Activated CD4-positive, alpha-beta T cell treated with anti-CD3 and anti-CD28 coated beads, Interleukin-2, Interleukin-4, amounts not matched to agents 100 ng/mL and 50 ng/mL, durations not matched to agents 16 hours and 8 hours (primary cell): ENCODE data around the gene NPW.

Source experiments
- DNase-seq: peaks from one replicate; pipeline ENCODE4 v3.0.0-alpha.2; 2020; ENCODE audit warnings: low spot score

NPW gene

GRCh38 chr16:2019518-2019920 is at the start of gene NPW:
NPW (plus strand) TSS chr16:2019785.
- no peak for DNase-seq

DNA sequence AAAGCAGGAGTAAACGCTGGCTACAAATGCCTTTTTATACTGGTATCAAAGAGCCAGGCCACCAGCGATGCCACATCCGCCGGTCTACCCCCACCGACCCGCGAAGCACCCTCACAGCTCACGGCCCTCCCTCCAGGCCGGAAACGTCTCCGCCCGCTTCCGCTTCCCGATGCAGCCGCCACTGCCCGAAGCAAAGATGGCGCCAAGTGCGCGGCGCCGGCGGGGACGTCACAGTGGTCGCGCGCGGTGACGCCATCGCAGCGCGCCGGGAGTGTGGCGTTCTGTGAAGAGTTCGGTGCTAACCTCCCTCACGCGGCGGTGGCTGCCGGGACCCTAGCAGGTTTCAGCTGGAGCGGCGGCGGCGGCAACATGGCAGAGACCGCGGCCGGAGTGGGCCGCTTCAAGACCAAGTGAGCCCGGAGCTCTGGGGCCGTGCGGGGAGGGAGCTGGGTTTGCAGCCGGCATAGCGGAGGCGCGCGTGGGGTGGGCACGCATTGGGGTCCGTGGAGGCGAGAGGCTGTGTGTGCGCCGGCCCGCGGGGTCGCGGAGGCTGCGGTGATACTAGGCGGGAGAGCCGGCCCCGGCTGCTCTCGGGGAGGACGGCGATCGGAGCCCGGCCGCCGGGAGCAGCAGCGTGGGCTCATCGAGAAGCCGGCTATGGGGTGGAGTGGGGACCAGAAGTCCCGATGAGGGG is 47.6 kb upstream of the NPW start, which contains the start of gene TBL3:
Gene TBL3 (plus strand): TSS at position 258 of the 694 bp plus-strand sequence. CDS start 112 bp downstream, at position 370.
- DNase-seq: peak; percentile 97

DNA sequence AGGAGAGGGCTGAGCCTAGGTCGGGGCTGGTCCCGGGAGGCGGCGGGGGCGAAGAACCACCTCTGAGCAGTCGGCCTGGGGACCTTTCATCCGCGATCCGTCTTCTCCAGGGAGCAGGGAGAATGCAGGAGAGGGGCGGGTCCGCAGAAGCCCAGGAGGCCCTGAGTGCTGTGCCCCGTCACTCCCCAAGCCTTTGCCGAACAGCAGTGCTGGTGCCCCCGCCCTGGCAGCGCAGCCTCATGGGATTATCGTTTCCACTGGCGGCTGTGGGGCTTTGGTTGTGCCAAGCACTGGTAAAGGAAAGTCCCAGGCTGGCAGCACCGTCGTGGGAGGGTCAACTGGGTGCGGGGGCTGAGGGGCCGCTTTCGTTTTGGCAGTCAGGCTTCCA is 47.1 kb upstream of the NPW start:
- DNase-seq: no peak

DNA sequence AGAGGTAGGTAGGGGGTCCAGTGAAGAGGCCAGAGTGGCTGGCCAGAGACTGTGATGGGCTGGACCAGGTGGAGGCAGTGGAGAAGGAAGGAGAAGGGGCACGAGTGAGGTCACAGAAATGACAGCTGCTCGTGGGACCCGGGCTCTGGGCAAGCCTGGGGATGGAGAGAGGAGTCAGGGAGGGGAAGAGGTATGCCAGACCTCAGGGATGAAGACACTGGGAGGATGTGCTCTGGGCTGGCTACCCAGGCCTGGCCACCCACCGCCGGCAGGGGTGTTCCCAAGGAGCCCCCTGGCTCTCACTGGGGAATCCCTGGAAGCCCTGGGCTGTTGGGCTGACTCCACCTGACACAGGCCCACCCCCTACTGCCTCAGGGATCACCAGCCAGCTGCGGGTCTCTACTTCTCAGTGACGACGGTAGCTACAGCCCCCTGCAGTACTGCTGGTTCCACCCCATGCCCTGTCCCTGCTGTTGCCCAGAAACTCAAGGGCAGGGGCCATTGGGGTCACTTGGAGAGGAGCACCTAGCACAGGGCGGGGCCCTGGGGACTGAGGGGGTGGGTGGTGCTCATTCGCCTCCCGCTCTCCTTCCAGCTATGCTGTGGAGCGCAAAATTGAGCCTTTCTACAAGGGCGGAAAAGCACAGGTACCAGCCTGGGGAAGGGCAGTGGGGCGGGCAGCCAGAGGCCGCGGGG is 46.0 kb upstream of the NPW start:
- DNase-seq: no peak

DNA sequence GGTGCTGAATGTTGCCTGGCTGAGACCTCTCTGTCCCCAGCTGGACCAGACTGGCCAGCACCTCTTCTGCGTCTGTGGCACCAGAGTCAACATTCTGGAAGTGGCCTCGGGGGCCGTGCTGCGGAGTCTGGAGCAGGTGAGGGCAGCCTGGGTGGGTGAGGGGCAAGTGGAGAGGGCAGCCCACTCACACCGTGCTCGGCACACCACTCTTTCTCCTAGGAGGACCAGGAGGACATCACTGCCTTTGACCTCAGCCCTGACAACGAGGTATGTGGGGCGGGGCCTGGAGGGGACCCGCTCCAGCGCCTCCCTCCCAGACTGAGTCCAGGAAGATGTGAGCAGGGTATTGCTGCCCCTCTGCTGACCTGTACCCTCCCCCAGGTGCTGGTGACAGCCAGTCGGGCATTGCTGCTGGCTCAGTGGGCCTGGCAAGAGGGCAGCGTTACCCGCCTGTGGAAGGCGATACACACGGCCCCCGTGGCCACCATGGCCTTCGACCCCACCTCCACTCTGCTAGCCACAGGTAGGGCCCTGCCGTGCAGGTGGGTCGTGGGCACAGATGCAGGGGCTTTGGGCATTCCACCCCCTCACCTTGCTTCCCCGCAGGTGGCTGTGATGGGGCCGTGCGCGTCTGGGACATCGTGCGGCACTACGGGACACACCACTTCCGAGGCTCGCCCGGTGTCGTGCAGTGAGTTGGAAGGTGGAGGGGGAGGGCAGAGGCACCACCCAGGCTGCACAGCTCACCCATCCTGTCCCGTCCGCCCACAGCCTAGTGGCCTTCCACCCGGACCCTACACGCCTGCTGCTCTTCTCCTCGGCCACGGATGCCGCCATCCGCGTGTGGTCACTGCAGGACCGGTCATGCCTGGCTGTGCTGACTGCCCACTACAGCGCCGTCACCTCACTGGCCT is 45.2 kb upstream of the NPW start:
- DNase-seq: no peak

GRCh38 chr16:1975432-1976215 is 44.0 kb upstream of the NPW start:
- no peak for DNase-seq

DNA sequence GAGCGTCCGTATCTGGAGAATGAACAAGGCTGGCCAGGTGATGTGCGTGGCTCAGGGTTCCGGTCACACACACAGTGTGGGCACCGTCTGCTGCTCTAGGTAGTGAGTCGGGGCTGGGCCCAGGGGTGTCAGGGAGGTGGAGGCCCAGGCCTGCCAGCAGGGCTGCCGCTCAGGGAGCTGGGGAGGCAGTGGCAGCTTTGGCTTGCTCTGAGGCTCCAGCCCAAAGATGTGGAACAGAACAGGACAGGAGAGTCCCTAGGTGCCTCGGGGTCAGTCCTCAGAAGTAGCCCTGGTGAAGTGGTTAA is 43.4 kb upstream of the NPW start:
- no peak for DNase-seq

- no peak for DNase-seq
Observed at GRCh38 chr16:1976951-1977874, 42.4 kb upstream of the NPW start.

GRCh38 chr16:1977875-1978268 is 41.7 kb upstream of the NPW start:
- no peak for DNase-seq

GRCh38 chr16:1978476-1979120 is 41.0 kb upstream of the NPW start:
- DNase-seq: no peak

GRCh38 chr16:1979271-1980029 is 40.1 kb upstream of the NPW start:
- no peak for DNase-seq

DNA sequence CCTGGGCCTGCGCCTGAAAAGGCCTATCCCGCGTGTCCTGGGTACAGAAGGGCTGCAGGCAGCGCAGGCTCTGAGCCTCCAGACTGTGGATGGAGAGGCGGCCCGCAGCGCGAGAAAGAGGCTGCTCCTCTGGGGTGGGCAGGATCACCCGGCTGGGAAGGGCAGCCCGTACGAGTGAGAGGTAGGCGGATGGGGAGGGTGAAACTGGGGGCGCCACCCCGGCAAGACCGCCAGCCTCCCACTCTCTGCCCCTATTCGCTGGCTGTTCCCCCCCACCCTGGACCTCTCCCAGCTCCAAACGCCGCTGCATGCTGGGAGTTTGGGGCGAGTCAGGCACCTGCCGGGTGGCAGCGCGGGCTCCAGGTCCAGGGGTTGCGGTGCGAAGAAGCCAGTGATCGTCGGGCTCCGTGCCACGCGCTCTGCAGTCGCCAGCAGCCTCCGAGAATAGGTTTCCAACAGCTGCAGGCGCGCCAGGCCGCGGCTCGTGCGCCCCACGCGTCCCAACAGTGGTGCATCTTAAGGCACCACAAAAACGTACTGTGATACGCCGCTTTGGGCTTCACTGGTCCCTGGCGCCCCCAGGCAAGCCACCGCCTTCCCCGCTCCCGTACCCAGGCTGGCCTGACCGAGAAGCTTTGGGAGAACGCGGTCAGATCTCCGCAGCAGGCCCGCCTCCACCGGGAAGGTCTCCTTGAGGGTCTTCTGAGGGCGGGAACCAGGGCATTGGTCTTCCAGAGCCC is 39.4 kb upstream of the NPW start:
- no peak for DNase-seq

DNA sequence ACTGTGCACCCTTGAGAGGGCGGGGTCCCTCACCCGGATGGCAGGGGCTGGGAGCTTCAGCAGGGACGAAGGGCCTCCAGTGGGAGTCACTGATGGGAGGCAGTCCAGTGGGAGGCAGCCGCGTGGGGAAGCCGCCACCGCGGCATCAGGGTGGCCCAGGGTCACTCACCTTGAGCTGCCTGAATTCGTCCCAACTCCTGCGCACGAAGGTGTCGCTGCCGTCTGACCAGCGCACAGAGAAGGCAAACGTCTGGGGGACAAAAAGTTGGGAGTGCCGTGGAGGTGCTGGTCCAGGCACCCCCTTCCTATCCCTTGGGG is 38.9 kb upstream of the NPW start:
- no peak for DNase-seq

GRCh38 chr16:1981398-1981836 is 38.2 kb upstream of the NPW start, which contains the start of gene NOXO1:
NOXO1 (minus strand) TSS chr16:1981469; CDS start chr16:1981179, 290 bp downstream.
- no peak for DNase-seq

DNA sequence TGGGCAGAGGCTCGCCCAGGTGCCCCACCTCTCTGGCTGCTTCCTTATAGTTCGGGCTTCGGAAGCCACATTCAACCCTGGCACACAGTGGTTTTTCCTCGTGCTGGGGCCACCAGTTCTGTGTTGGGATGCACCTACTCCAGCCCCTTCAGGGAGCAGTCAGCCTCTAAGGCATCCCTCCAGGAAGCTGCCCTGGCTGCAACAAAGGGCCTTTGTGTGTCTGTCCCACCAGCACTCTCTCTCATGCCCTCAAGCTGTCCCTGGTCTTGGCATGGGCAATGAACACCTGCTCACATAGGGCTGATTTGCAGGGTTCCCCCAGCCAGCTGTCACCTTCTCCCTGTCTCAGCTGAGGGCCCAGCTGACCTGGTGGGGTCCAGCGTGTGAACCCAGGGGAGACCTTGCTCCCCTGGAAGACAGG is 37.6 kb upstream of the NPW start:
- no peak for DNase-seq

GRCh38 chr16:1982991-1983543 is 36.5 kb upstream of the NPW start:
- no peak for DNase-seq

DNA sequence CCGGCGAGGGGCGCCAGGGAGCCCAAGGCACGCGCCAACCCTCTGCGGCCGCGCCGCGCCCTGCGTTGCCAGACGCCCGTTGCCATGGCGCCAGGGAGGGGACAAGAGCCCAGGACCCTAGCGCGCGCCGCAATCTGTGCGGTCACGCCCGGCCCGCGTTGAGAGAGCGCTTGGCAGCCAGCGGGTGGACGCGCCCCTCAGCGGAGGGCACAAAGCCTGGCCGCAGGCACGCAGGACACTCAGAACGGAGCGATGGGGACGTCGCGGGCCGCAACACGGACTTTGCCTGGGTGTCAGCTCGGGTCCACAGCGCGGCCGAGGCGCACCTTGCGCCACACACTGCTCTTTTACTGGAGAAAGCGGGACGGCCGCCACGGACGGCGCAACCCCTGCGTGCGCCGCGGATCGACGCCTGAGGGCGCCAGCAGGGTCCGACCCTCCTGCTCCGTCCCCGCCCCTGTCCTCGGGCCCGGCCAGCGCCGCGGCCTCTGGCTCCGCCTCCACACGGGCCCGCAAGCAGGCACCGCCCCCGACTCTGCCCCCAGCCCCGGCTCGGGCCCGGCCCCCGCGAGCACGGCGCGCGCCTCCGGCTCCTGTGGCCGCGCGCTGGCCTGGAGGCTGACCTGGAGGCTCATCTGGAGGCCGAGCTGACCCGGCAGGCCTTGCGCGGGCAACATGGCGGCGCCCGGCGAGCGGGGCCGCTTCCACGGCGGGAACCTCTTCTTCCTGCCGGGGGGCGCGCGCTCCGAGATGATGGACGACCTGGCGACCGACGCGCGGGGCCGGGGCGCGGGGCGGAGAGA is 35.8 kb upstream of the NPW start, which contains the start of gene GFER:
Gene GFER (plus strand): TSS at position 650 of the 803 bp plus-strand sequence. CDS start 26 bp downstream, at position 676.
- peak; percentile 86 for DNase-seq
